HS-5 (cell line): ENCODE data around the gene PLET1.

ENCODE experiments used
- DNase-seq: peaks from one replicate; pipeline ENCODE4 v3.0.0-alpha.2; 2012; ENCODE audit warnings: low read depth

The PLET1 gene

DNA sequence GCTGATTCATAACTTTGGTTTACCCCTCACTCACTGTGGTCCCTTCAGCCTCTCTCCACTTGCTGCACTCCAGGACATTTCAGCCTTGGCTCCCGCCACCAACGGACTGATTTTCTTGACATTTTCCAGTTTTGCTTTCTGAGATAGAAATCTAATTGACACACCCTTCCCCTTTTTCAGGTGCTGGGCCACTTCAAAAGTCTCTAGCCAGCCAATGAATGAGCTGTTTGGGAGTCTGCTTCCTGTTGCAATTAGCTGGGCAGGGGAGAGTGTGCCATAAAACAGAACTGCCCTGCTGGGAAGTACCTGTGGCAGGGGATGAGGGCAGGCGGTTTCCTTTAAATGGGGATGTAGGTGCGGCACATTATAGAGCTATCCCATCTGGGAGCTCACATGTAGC is 21.1 kb upstream of the PLET1 start:
- DNase-seq, result no peak

DNA sequence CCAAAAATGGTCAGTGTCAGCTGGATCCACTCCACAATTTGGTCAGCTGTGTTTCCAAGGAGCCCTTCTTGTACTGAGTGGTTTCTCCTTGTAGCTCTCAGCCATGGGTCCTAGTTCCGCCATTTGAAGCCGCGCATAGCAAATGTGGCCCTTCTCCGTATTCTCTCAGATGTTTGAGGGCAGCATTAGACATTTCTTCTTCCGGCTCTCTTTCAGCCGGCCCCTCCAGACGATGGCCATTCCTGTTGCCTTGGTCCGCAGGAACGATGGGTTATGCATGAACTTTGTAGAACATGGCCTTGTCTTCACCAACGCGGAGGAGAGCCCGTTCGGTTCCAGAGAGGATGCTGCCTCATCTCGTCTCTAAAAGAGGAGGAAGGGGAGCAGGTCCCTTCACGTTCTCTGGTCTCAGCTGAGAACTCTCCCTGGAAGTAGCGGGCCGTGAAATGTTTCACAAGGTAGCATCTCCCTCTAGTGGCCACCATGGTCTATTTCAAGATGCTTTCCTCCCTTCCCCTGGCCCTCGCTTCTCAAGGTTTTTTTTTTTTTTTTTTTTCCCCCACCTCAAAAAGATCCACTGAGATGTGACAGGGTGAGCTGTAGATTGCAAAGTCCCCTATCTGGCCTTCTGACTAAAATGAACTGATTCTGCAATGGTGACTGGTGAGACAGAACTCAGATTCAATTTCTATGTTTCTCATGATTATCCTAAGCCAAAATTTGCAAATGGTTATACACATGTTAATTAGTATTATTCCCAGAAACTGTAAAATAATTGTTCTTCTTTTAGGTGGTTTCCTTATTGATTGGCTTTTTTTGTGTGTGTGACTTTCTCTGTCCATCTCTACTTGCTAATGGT is 19.8 kb upstream of the PLET1 start:
- no peak for DNase-seq

DNA sequence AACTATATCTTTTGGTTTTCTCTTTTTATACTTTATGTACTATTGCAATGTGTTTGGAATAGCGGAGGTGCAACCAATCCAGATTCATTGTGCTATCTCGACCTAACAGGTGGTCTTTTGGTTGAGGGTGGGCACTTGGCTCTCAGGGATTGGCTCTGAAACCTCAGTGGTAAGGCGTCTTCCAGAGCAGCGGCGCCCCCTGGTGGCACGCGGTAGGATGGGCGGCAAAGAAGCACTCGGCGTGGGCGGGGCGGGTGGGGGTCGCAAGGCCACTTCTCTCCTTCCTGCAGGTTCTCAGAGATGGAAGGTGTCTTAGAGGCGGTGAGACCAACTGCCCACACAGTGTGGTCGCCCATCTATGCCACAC is 19.2 kb upstream of the PLET1 start:
- no peak for DNase-seq

DNA sequence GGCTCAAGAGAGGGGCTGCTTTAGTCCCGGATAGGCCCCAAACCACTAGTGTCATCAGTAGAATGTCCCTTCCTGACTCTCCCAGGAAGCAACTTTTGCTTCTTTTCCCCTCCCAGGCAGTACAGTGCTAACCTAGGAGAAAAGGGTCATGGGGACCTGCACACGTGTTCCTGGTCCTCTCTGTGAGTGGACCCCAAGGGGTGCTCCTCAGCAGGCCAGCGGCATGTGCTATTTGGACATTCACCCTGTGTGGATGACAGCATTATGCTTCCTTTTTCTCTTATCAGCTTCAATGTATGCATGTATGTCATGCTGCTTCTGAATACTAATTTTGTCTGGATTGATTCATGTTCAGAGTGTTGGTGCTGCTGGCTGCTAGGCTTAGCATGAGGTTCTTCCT is 18.1 kb upstream of the PLET1 start:
- DNase-seq, result no peak

DNA sequence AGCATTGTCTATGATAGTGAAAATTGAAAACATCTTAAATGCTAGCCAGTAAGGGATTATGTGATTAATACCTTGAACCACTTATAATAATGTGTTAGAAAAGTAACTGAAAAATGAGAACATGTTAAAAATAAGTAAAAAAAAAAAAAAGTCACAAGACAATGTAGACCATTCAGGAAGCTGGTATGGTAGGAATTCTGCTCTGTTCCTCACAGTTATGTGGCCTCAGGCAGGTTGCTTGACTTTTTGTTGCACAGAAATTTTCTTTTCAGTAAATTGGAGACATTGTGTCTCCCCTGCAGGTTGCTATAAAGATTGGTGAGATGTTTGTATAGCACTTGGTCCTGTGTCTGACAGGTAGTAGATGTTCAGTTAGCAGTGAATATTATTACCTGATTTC is 17.3 kb upstream of the PLET1 start:
- no peak for DNase-seq

DNA sequence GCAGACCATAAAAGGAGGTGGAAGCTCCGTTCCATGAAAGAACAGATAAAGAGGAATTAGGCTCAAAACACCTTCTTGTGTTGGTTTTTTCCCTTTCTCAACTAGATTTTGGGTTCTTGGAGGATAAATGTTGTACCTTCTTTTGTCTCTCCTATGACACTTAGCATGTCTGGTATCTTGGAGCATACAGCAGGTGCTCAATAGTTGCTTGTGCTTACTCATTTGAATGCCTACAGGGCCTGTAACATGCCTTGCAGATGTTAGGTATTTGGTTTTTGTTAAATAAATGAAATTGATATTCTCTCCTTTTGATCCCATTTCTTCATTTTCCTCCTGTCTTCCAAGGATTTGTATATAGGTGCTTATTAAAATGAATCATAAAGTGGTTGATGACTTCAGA is 16.4 kb upstream of the PLET1 start:
- DNase-seq, result no peak

DNA sequence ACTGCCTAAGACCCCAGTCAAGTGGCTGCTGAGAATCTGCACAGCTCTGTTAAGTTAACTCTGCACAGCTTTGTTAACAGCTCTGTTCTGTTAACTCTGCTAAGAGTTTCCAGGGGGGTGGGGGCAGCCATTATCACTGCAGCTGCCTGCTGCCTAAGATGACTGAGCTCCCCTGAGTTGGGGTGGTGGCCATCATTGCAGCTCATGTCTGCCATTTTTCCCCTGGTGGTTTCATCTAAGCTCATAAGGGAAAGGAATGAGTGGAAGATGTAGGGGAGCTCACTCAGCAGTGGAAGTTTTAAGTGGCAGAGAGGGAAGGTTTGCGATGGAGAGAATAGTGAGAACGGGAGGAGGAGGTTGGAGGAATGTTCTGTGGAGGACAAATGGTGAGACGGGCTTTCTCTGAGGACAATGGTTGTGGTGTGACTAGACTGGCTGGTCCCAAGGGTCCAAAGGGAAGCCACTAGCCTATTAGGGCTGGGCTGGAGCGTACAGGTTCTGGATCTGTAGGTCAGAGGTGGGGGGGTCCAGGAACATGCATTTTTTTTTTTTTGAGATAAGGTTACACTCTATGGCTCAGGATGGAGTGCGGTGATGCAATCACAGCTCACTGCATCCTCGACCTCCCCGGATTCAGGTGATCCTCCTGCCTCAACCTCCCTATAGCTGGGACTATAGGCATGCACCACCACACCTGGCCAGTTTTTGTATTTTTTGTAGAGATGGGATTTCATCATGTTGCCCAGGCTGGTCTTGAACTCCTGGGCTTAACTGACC is 13.5 kb upstream of the PLET1 start:
- no peak for DNase-seq

DNA sequence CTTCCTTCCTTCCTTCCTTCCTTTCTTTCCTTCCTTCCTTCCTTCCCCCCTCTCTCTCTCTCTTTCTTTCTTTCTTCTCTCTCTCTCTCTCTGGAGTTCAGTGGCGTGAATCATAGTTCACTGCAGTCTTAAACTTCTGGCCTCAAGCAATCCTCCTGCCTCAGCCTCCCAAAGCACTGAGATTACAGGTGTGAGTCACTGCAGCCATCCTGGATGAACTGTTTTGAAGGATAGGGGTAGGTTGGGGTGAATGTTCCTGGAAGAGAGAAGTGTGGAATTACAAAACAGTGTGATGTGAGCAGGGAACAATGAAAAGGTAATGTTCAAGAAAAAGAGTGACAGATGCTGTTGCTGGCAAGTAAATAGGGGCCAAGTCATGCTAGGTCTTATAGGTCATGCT is 12.4 kb upstream of the PLET1 start:
- no peak for DNase-seq

DNA sequence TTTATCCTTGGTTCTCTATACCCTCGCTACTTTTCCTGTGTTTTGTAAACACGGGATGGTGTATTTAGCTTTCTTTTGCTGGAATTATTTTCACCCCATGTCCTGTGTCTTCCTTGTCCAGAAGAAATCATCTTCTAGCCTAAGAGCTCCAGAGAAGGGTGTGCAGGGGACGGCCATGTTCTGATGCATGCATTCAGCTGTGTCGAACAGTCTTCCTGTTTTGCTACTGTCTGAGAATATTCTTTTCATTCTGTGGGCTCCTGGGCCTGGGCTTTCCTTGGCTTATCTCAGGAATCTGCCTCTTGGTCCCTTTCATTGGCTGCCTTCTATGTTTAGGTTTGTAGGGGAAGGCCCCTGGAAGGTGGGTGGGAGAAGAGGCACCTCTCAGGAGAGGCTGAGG is 10.6 kb upstream of the PLET1 start:
- no peak for DNase-seq

DNA sequence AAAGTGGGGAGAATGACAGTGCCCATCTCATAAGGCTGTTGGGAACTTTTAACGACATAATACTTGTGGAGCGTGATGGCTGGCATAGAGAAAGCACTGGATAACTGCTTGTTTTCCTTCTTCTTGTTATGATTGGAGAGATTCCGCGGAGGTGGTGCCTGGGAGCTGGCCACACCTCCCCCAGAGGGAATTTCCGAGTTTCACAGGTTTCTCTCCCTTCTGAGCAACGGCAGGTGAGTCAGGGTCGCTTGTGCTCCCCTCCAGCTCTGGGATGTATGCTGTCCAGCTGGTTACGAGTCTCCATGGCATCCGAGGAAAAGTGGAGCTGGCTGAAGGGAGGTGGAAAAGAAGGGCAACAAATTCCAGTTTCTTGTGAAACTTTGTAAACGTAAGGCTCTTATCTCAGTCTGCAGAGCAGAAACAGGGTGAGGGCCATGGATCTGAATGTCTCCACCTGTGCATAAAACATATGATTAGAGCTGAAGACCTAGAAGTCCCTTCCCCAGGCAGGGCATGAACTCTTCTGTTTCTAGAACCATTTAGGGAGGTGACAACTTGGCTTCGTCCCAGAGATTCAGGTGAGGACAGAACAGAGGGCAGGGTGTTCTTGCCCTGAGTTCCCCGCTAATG is 10.0 kb upstream of the PLET1 start:
- no peak for DNase-seq

DNA sequence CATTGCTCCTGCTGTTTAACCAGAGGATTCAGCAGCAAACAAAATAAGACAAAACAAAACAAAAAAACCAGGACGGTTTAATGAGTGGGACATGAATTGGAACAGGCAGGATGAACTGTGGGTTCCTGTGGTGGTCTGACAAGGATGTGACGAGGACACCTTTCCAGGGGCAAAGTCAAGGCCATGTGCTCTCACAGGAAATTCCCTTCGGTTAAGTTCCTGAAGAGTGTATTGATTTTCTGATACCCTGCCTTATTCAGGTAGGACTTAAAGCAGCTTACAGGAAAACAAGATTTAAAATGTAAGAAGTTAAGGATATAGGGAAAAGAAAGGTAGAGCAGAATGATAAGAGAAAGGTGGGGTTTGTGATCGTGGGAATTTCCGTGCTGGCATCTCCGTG is 8.5 kb upstream of the PLET1 start:
- no peak for DNase-seq

DNA sequence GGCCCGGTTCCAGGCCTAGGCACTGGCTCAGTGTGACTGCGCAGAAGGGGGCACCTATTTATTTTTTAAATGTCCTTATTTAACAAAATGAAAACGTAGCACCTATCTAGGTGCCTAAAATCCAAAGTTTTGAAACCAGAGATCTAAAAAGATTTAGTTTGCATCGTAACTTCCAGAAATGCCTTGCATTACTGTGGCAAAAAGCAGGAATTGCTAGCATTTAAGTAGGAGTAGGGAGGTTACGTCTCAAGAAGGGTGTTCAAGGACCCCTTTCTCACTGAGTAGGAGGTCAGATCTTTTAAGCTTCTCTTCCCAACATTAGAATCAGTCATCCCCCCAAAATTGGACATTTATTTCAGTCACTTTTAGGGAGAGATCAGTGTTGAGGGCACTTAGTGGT is 7.7 kb upstream of the PLET1 start:
- DNase-seq, result no peak

DNA sequence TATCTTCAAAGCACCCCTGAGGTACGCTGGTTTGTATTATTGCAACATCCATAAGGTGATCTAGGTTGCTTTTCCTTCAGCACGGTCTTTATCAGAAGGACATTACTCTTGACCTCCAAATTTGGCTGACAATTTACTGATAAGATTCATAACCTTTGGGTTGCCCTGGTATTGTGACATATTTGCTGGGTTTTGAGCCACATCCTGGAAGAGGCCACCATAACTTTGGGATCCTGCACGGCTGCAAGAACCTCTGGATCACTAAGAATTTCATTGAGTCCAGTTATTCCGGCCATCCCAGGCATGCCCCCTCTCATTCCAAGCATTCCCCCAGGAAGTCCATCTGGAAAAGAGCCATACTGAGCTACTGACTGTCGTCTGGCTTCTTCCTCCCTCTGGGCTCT is 6.5 kb upstream of the PLET1 start:
- no peak for DNase-seq

DNA sequence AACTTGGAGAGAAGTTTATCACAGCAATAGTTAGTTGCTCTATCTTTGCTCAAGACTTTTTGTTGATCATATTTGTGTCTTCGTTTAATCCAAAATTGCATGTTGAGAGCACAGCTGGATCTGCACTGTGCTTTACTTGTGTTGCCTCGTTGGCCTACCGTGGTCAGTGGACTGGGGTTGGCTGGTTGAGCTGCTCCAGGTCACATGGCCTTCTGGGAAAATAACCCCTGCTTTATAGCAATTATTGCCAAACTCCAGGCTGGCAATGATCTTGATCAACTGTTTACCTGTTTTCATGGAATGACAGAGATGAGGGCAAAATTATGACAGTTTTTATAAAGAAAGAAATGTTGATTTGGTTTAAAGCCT is 5.7 kb upstream of the PLET1 start:
- DNase-seq, result no peak

DNA sequence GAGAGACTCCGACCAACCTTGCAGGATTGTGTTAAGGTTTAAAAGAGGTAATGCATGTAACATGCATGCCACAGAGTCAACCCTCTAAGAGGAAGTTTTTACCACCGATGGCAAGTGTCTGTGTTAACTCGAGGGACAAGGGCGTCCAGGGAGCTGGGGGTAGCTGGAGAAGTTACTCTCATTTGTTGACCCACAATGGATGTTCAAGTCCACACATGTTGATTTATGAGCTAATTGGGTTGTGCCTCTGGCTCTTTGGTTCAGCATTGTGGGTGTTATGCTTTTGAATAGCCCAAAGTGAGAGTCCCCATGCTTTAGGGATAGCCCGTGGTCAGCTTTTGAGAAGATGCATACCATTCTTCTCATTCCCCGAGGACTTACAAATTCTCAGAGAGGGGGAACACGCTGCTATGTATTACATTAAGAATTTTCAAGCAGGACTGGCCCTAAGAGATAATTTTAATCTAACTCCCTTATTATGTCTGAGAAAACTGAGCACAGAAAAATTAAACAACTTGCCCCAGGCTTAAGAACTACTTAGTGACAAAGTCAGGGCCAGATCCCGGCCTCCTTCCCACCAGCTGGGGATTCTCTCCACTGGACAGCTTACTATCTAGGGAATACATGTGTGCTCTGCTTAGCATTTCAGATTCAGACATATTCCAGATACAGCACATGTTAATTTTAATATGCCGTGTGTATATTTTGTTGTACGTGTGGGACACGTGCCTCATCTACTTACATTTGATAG is 5.2 kb upstream of the PLET1 start:
- no peak for DNase-seq

DNA sequence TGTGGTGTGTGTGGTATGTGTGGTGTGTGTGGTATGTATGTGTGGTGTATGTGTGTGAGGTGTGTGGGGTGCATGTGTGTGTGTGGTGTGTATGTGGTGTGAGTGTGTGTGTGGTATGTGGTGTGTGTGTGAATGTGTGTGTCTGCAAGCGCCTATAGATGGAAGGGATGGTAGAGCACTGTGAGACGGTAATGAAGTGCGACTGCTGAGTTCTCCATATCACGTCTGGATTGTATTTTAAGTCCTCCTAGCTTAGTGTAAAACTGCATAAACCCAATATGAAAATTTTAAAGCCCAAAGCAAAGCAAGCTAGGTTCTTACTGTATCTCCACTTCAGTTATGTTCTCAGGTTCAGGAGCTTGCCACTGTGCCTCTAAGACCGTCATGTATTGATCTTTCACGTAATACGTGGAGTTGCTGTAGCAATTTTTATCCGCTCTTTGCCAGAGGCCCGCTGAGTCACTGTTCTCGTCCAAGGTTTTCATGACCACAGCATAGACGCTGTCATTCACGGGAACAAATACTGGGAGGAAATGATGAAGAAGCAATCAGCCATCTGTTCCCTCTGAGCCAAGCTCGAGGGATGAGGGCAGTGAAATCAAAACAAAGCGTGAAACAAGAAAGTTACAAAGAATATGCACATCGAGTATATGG is 5.5 kb downstream of the PLET1 start:
- DNase-seq, result peak; percentile 61

DNA sequence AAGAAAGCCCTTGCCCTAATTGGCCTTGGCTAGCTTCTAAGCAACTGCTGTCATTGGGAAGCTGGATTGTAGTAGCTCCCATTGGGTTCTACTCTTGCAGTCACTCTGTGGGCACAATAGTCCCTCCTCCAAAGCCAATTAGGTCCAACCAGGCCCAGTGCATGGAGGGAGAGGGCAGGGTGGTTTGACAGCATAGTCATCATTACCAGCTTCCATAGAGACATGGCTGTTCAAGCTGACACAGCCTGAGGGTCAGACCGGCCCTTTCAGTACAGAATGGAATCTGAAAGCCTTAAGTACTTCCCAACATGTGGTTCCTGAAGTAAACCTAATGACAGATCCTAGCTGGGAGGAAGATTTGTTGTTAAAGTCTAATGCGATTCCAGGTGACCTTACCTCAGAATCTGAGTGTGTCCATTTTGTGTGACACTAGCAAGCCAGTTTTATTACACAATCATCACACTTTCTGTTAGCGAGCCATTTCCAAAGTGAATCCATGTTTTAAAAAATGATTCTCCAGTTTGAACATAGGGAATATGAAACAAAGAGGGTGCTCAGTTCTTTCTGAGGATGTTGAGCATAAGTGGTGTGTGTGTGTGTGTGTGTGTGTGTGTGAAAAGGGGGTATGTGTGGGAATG is 6.9 kb downstream of the PLET1 start:
- no peak for DNase-seq

DNA sequence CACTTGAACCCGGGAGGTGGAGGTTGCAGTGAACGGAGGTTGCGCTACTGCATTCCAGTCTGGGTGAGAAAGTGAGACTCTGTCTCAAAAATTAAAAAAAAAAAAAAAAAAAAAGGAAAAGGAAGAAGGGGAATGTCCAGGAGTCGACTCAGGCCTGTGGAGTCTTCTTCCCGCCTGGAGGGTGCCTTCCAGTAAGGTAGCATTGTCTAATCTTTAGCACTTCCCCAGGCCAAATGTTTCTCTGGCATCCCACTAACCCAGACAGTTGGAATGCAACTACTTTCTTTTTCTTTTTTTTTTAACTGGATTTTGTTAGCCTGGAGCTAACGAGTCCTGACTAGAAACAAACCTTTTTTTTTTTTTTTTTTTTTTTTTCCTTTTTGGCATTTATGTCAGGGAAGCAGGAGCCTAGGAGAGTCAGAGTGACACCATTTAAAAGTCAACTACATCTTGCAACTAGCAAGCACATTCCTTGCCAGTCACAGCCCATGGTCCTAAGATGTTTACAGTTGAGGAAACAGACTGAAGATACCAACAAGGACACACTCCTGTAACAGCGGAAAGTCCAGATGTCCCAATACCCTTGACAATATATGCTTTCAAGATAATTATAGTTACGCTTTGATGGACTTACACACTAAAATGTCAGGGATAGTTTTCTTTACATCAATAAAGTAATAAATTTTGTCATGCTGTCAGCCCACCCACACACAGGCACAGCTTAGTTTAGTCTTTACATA is 10.6 kb downstream of the PLET1 start:
- DNase-seq, result no peak

DNA sequence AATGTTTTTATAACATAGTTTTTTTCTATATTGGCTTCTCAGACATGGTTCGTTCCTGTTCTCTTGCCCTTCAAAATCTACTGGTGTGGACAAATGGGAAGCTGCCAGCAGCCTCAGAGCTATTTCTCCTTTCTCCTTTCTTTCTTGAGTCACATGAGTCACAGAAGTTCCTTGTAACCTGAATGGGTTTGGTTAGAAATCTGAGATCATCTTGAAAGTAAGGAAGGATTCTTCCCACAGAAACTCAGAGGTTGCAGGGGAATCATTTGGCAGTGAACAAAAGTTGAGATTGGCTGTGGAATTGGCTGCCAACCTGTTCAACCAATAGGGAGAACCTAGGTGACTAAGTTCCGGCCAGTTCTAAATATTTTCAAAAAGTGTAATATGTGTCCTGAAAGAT is 12.5 kb downstream of the PLET1 start:
- DNase-seq, result no peak

DNA sequence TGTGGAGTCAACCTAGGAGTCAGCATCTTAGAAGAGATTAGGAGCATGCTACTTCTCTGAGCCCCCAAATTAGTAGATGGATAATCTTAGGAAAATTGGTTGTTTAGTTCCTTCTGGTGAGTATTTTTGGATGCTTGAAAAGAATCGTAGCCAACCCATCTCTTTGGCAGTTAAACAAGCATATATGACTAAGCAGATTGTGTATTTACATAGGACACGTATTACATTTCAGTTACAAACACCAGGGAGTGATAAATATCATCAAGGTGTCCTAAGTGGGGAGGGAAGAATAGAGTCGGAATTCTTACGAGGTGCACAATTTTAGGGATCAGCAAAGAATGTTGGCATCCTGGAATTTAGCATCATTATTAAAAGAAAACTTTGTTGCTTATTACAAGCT is 13.5 kb downstream of the PLET1 start:
- DNase-seq, result no peak

DNA sequence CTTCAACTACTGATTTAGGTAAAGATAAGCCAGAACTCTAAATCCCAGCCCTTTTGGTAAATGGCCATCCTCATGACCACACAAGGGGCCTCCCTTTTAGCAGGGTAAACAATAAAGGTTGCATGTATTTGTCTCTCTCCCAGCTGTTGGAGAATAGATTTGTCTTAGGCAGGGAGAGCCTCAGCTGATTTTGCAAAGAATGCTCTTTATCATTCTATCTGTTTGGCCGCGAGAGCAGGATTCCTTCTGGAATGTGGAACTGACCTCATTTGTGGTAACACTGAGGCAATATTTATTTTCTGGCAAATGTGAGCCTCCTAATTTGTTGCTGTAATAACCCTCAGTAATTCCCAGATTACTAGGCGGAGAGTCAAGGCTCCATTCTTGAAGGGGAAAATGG is 19.2 kb downstream of the PLET1 start:
- no peak for DNase-seq
